Measurements from ENCODE around the gene SOX8. TPM values are rescaled to one million over a fixed set of nuclear protein-coding genes. Genes with fewer than 3 reads are reported as not detected.
A peak's percentile ranks its signal among the peaks of the same experiment; 100 is the strongest.

The SOX8 gene
- total RNA-seq (2014; rRNA removed): 0.47 and 0.92 TPM in 2 replicates
- percentile 15 among the genes with signal in this experiment for Bru-seq, nascent RNA
- percentile 20 among the genes with signal in this experiment for BruChase-seq, experiment 1, labeled RNA remaining after a 6-hour chase
- BruChase-seq, experiment 2, labeled RNA remaining after a 2-hour chase: percentile 10 among the genes with signal in this experiment
- long read RNA-seq, partial matches to known transcripts: 1 of 1 reads
- long read RNA-seq, other reads (novel, unspliced or antisense): 0 of 1 reads

- Histone ChIP-seq H3K9ac (ENCODE audit: low read length) (no peak within 1 kb of the TSS), H2AFZ (ENCODE audit: low read length) (peak within 1 kb of the TSS; percentile 26; the same call in 1 of the 2 replicates), H3K9me3 (ENCODE audit: low read length) (no peaks in the 10 kb centered on the region), H3K4me2 (ENCODE audit: low read length) (peak within 1 kb of the TSS; percentile 69), H3K79me2 (ENCODE audit: low read length) (no peaks in the 10 kb centered on the region), H3F3A (ENCODE audit: low read length, unreplicated experiment) (no peaks in the 10 kb centered on the region), H3K4me1 (ENCODE audit: insufficient read depth, low read length) (no peaks in the 10 kb centered on the region), H3K27ac (ENCODE audit: low read length) (no peak within 1 kb of the TSS), H3K27me3 (ENCODE audit: low read length) (peaks cover 8% of the 10 kb centered on the region), H3K9me2 (replicated peaks; ENCODE audit: low read length) (no peaks in the 10 kb centered on the region), H3K36me3 (ENCODE audit: low read depth, low read length) (no peaks in the 10 kb centered on the region), H4K20me1 (ENCODE audit: low read length) (no peaks in the 10 kb centered on the region), H3K4me3 (ENCODE audit: low read length) (peak within 1 kb of the TSS; percentile 48; the same call in 1 of the 2 replicates)
- POLR2A ChIA-PET (ENCODE audit: unreplicated experiment): interaction anchor here (0.5 to 0.6 kb wide), 2 partner anchors 119 to 300 kb away, joined by 3 to 9 read pairs; no protein-coding TSS in a partner anchor
- BruUV-seq (replicated peaks): no TSS peak
- no peak for DNase-seq
- peak; percentile 20 for ATAC-seq
- intact Hi-C loops (cut with micrococcal nuclease): no loop called here
- CTCF ChIA-PET: no interaction called here
- TF ChIP-seq EZH2 (IDR thresholded peaks at IDR 0.05; ENCODE audit: low read length, unreplicated experiment) (no peak), EZH2phosphoT487 (IDR thresholded peaks at IDR 0.05; ENCODE audit: borderline replicate concordance, low read length) (no peak)
- TF ChIP-seq, protein P1, sequence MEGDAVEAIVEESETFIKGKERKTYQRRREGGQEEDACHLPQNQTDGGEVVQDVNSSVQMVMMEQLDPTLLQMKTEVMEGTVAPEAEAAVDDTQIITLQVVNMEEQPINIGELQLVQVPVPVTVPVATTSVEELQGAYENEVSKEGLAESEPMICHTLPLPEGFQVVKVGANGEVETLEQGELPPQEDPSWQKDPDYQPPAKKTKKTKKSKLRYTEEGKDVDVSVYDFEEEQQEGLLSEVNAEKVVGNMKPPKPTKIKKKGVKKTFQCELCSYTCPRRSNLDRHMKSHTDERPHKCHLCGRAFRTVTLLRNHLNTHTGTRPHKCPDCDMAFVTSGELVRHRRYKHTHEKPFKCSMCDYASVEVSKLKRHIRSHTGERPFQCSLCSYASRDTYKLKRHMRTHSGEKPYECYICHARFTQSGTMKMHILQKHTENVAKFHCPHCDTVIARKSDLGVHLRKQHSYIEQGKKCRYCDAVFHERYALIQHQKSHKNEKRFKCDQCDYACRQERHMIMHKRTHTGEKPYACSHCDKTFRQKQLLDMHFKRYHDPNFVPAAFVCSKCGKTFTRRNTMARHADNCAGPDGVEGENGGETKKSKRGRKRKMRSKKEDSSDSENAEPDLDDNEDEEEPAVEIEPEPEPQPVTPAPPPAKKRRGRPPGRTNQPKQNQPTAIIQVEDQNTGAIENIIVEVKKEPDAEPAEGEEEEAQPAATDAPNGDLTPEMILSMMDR (conservative IDR thresholded peaks at IDR 0.05; ENCODE audit: low read depth, low read length): no peak
Measured at GRCh38 chr16:981695-982144, at the start of gene SOX8. SOX8 (plus strand) TSS chr16:981770; CDS start chr16:981923, 153 bp downstream.

- Histone ChIP-seq H3K36me3 (ENCODE audit: low read depth, low read length) (no peaks in the 10 kb centered on the region), H4K20me1 (ENCODE audit: low read length) (no peaks in the 10 kb centered on the region), H2AFZ (ENCODE audit: low read length) (no peak overlapping the region), H3F3A (ENCODE audit: low read length, unreplicated experiment) (no peaks in the 10 kb centered on the region), H3K79me2 (ENCODE audit: low read length) (no peaks in the 10 kb centered on the region), H3K9me2 (replicated peaks; ENCODE audit: low read length) (no peaks in the 10 kb centered on the region), H3K4me2 (ENCODE audit: low read length) (no peak overlapping the region), H3K27me3 (ENCODE audit: low read length) (no peaks in the 10 kb centered on the region), H3K4me3 (ENCODE audit: low read length) (no peak overlapping the region), H3K9me3 (ENCODE audit: low read length) (no peaks in the 10 kb centered on the region), H3K4me1 (ENCODE audit: insufficient read depth, low read length) (no peaks in the 10 kb centered on the region), H3K27ac (ENCODE audit: low read length) (no peak overlapping the region), H3K9ac (ENCODE audit: low read length) (no peak overlapping the region)
- TF ChIP-seq EZH2phosphoT487 (IDR thresholded peaks at IDR 0.05; ENCODE audit: borderline replicate concordance, low read length) (no peak), EZH2 (IDR thresholded peaks at IDR 0.05; ENCODE audit: low read length, unreplicated experiment) (no peak)
- TF ChIP-seq, protein P1 (conservative IDR thresholded peaks at IDR 0.05; ENCODE audit: low read depth, low read length): no peak
- DNase-seq (no peak), ATAC-seq (no peak)
- no TSS peak for BruUV-seq (replicated peaks)
- ChIA-PET POLR2A (ENCODE audit: unreplicated experiment) (no interaction called here), CTCF (no interaction called here)
- intact Hi-C loops (cut with micrococcal nuclease): no loop called here
Measured at GRCh38 chr16:932831-933330, 48.7 kb upstream of the SOX8 start.

DNA sequence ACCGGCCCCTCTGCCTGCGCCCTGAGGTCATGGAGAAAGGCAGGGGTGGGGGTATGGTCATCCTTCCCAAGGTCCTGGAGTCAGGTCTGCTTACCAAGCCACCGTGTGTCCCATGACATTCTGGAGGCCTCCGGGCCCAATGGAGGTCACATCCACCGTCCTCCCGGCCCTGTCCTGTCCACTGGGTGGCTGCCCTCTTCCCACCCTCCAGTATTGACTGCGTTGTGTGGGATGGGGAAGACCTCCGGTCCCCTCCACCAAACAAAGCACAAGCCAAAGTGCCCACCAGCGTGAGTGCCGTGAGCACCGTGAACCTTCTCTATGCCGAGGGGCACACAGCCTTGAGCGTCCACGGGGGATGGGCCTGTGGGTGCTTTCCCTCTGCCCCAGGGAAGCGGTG is 48.0 kb upstream of the SOX8 start:
- H2AFZ ChIP-seq (ENCODE audit: low read length): no peak overlapping the region
- ATAC-seq: no peak
- no peaks in the 10 kb centered on the region for H3K9me3 ChIP-seq (ENCODE audit: low read length)
- no peak for DNase-seq
- H3K27me3 ChIP-seq (ENCODE audit: low read length): no peaks in the 10 kb centered on the region
- H3K4me1 ChIP-seq (ENCODE audit: insufficient read depth, low read length): no peaks in the 10 kb centered on the region
- no peaks in the 10 kb centered on the region for H3F3A ChIP-seq (ENCODE audit: low read length, unreplicated experiment)
- no peaks in the 10 kb centered on the region for H4K20me1 ChIP-seq (ENCODE audit: low read length)
- no TSS peak for BruUV-seq (replicated peaks)
- intact Hi-C loops (cut with micrococcal nuclease): no loop called here
- no peak for TF ChIP-seq EZH2phosphoT487 (IDR thresholded peaks at IDR 0.05; ENCODE audit: borderline replicate concordance, low read length)
- TF ChIP-seq EZH2 (IDR thresholded peaks at IDR 0.05; ENCODE audit: low read length, unreplicated experiment): no peak
- TF ChIP-seq, protein P1 (conservative IDR thresholded peaks at IDR 0.05; ENCODE audit: low read depth, low read length): no peak
- H3K36me3 ChIP-seq (ENCODE audit: low read depth, low read length): no peaks in the 10 kb centered on the region
- H3K9ac ChIP-seq (ENCODE audit: low read length): no peak overlapping the region
- H3K4me2 ChIP-seq (ENCODE audit: low read length): no peak overlapping the region
- no peak overlapping the region for H3K27ac ChIP-seq (ENCODE audit: low read length)
- H3K79me2 ChIP-seq (ENCODE audit: low read length): no peaks in the 10 kb centered on the region
- H3K4me3 ChIP-seq (ENCODE audit: low read length): no peak overlapping the region
- ChIA-PET POLR2A (ENCODE audit: unreplicated experiment) (no interaction called here), CTCF (no interaction called here)
- no peaks in the 10 kb centered on the region for H3K9me2 ChIP-seq (replicated peaks; ENCODE audit: low read length)

All from PC-3 (cell line).